AG04449 (cell line): ENCODE data around the gene SLC38A9.
"Not testable (repeated sequence)": the region's sequence is repeated elsewhere in the genome, so short reads cannot be mapped to it uniquely, and the experiment has no call there.

ENCODE experiments used
- CTCF ChIA-PET: fragments of 350-600 bp; formaldehyde crosslinking; extraction: SDS; loops from one replicate; lab custom pipeline; 2021; ENCODE audit warnings: antibody characterized with exemption; lab: Yijun Ruan, JAX
- POLR2A ChIA-PET: fragments of 400-600, 350-600 bp; formaldehyde crosslinking; extraction: SDS; loops from one replicate; lab custom pipeline; 2020; ENCODE audit warnings: antibody characterized with exemption, inconsistent platforms; lab: Yijun Ruan, JAX
- DNase-seq: peaks from one replicate; pipeline ENCODE4 v3.0.0-alpha.2; 2010; ENCODE audit warnings: low read depth, low spot score
- H3K4me3 ChIP-seq: 2 replicates; pipeline ENCODE4 v1.5.1; 2011; ENCODE audit warnings: low read depth, mild to moderate bottlenecking, control low read depth, low read length
- CTCF ChIP-seq: IDR thresholded peaks from one replicate; pipeline ENCODE4 v1.5.1; 2011; ENCODE audit warnings: mild to moderate bottlenecking, moderate library complexity, low read length, control low read depth, inconsistent platforms; ENCODE audit not compliant: insufficient read depth; ENCODE audit errors: missing control alignments

Gene SLC38A9

DNA sequence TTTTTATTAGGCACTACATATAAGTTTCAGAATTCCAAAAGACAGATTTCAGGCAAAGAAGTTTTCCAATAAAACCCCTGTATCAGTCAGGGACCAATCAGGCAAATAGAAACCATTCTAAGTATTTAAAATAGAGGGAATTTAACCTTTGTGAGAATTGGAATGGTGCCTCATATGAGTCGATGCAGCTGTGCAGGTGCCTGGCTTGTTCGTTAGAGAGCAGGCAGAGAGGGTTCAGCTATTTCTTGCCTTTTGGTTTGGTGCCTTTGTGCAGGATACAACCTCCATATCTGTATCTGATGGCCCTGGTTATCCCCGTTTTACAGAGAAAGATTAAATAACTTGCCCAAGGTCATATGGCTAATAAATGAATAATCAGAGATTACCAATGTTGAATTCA is 19.7 kb upstream of the SLC38A9 start:
- H3K4me3 ChIP-seq = no peak overlapping the region
- POLR2A ChIA-PET = no interaction called here
- TF ChIP-seq CTCF = no peak
- no peak for DNase-seq
- CTCF ChIA-PET = no interaction called here

GRCh38 chr5:55724281-55724680 is 12.2 kb upstream of the SLC38A9 start:
- DNase-seq = no peak
- TF ChIP-seq CTCF = no peak
- ChIA-PET CTCF (no interaction called here), POLR2A (no interaction called here)
- H3K4me3 ChIP-seq = no peak overlapping the region

DNA sequence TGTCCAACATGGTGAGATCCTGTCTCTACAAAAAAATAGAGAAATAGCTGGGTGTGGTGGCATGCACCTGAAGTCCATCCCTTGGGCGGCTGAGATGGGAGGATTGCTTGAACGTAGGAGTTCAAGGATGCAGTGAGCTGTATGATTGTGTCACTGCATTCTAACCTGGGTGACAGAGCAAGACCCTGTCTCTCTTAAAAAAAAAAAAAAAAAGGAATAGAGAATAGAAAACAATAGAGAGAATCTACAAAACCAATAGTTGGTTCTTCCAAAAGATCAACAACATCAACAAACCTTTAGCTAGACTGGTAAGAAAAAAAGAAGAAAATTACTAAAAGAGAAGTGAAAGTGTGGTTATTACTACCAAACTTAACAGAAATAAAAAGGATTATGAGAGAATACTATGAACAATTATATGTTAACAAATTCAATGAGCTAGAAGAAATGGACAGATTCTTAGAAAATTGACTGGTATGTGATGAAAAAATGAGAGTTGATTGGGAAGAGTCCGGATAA is 8.1 kb upstream of the SLC38A9 start:
- ChIA-PET CTCF (interaction anchor here (0.7 kb wide), 1 partner anchor 467 kb away, joined by 3 read pairs; no protein-coding TSS in a partner anchor), POLR2A (interaction anchor here (0.6 kb wide), 1 partner anchor 14 kb away, joined by 3 read pairs; no protein-coding TSS in a partner anchor)
- no peak overlapping the region for H3K4me3 ChIP-seq
- TF ChIP-seq CTCF = no peak
- no peak for DNase-seq

DNA sequence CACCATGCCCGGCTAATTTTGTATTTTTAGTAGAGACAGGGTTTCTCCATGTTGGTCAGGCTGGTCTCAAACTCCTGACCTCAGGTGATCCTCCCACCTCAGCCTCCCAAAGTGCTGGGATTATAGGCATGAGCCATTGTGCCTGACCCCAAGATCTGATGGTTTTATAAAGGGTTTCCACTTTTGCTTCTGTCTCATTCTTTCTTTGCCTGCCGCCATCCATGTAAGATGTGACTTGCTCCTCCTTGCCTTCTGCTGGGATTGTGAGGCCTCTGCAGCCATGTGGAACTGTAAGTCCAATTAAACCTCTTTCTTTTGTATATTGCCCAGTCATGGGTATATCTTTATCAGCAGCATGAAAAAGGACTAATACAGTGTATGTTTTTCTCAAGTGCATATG is 6.9 kb upstream of the SLC38A9 start:
- POLR2A ChIA-PET, CTCF ChIA-PET, DNase-seq, H3K4me3 ChIP-seq: not testable (repeated sequence)

DNA sequence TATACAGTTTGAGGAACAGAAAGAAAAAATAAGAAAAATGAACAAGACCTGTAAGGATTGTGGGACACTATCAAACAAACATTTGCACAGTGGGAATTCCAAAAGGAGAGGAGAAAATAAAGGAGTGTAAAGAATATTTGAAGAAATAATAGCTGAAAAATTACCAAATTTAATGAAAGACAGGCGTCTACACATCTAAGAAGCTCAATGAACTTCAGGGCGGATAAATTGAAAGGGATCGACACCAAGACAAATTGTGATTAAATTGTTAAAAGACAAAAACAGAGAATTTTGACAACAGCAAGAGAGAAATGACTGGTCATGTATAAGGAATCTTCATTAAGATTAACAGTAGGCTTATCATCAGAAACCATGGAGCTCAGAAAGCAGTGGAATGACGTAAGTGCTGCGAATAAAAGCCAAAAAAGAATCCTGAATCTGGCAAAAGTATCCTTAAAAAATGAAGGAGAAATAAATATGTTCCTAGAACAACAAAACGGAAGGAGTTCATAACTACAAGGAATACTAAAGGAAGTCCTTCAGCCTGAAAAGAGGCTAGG is 3.5 kb upstream of the SLC38A9 start:
- ChIA-PET CTCF (no interaction called here), POLR2A (no interaction called here)
- no peak for TF ChIP-seq CTCF
- no peak overlapping the region for H3K4me3 ChIP-seq
- no peak for DNase-seq

DNA sequence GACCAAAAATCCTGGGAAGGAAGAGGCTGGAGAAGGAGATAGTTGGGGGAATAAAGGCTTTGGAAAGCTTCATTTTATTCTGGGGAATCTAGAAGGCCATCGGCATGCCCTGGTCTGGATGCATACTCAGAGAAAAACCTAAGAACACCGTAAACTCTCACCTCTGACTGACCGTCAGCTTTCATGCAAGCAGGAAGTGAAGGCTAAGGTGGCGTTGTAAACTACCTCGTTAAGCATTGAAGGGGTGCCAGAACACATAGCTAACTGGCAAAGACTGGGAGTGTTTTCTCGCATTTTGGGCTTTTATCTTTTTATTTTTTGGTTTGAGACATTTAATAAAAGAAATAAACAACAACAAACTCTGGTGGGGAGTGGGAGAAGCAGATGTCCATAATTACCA is 2.6 kb upstream of the SLC38A9 start:
- TF ChIP-seq CTCF = no peak

GRCh38 chr5:55714339-55714738 is 2.2 kb upstream of the SLC38A9 start:
- H3K4me3 ChIP-seq = no peak overlapping the region
- no peak for TF ChIP-seq CTCF
- ChIA-PET CTCF (interaction anchor here (0.8 to 1.4 kb wide), 4 partner anchors 12 to 486 kb away, joined by 3 to 5 read pairs (median 3); no protein-coding TSS in a partner anchor), POLR2A (no interaction called here)
- DNase-seq = no peak

More for the DNA sequence above, 2.6 kb upstream of the SLC38A9 start:
- no peak overlapping the region for H3K4me3 ChIP-seq
- no peak for DNase-seq
- ChIA-PET CTCF (interaction anchor here (0.8 to 1.4 kb wide), 4 partner anchors 11 to 486 kb away, joined by 3 to 5 read pairs (median 3); no protein-coding TSS in a partner anchor), POLR2A (no interaction called here)
